GM12878 (cell line): ENCODE results near the gene GOT2. TPM values are rescaled to one million over a fixed set of nuclear protein-coding genes. Genes with fewer than 3 reads are reported as not detected.
"Not testable (repeated sequence)": the region's sequence is repeated elsewhere in the genome, so short reads cannot be mapped to it uniquely, and the experiment has no call there.

Source experiments
- ATAC-seq: fragments of 200-7000 bp; cut with Tn5 transposase; 3 replicates; pipeline ENCODE4 v1.9.1; 2020; ENCODE audit warnings: mild to moderate bottlenecking, moderate library complexity
- BruUV-seq: library from RNA; stranded (reverse); fragments of 400-500 nt; replicated peaks from 2 replicates; lab custom pipeline; 2021; lab: Mats Ljungman, UMichigan
- CTCF ChIA-PET: fragments of 300-600 bp; sonication (Branson Sonifier 250); formaldehyde crosslinking; extraction: SDS; loops from one replicate; lab custom pipeline; 2021; ENCODE audit warnings: inconsistent platforms; lab: Yijun Ruan, JAX
- POLR2A ChIA-PET: fragments of 350-600 bp; formaldehyde crosslinking; extraction: SDS; loops from one replicate; lab custom pipeline; 2021; ENCODE audit warnings: inconsistent platforms; lab: Charles Lee
- RAD21 ChIA-PET: fragments of 300-600 bp; sonication (Branson Sonifier 250); formaldehyde crosslinking; loops from one replicate; lab custom pipeline; 2023; ENCODE audit warnings: antibody characterized with exemption; ENCODE audit not compliant: unreplicated experiment; lab: Charles Lee
- SMC1A ChIA-PET: fragments of 300-600 bp; sonication (Branson Sonifier 250); formaldehyde crosslinking; loops from one replicate; lab custom pipeline; 2023; ENCODE audit not compliant: unreplicated experiment, uncharacterized antibody; lab: Charles Lee
- DNase-seq: peaks from one replicate; pipeline ENCODE4 v3.0.0-alpha.2; 2011; ENCODE audit warnings: low read depth, low spot score
- FAIRE-seq: peaks from 3 replicates; lab custom pipeline; 2011; peaks lifted over from hg19 to GRCh38; lab: Jason Lieb, UNC
- H2AFZ ChIP-seq: 2 replicates; pipeline ENCODE4 v1.6.0; 2011; ENCODE audit warnings: low read depth, low read length, control low read depth; ENCODE audit not compliant: control insufficient read depth
- H3K27ac ChIP-seq: 2 replicates; pipeline ENCODE4 v1.5.1; 2011; ENCODE audit warnings: control low read depth; ENCODE audit not compliant: control insufficient read depth, insufficient read depth
- H3K27me3 ChIP-seq, 2 experiments: replicated peaks in 1 of 2; 2 replicates each; pipeline versions ENCODE4 v1.6.0 to v1.6.1; 2011; ENCODE audit warnings: low read length in 1 of 2; ENCODE audit not compliant: control insufficient read depth in 2 of 2, insufficient read depth in 2 of 2
- H3K36me3 ChIP-seq, 2 experiments: 2 replicates each; pipeline ENCODE4 v1.5.1; 2011; ENCODE audit warnings: low read length in 1 of 2; ENCODE audit not compliant: control insufficient read depth in 2 of 2, insufficient read depth in 2 of 2
- H3K4me1 ChIP-seq: 2 replicates; pipeline ENCODE4 v1.6.1; 2011; ENCODE audit warnings: mild to moderate bottlenecking, low read length, moderate library complexity, mixed read lengths; ENCODE audit not compliant: control insufficient read depth, insufficient read depth
- H3K4me2 ChIP-seq: 2 replicates; pipeline ENCODE4 v1.6.0; 2011; ENCODE audit warnings: control low read depth; ENCODE audit not compliant: control insufficient read depth, insufficient read depth
- H3K4me3 ChIP-seq: fragments of 200-600 bp; sonication (generic); 2 replicates; pipeline ENCODE4 v1.5.1; 2016
- H3K79me2 ChIP-seq: 2 replicates; pipeline ENCODE4 v1.6.0; 2011; ENCODE audit warnings: low read length; ENCODE audit not compliant: control insufficient read depth, insufficient read depth
- H3K9ac ChIP-seq: 2 replicates; pipeline ENCODE4 v1.8.0; 2011; ENCODE audit warnings: low read length, control low read depth, mixed read lengths; ENCODE audit not compliant: control insufficient read depth, insufficient read depth
- H3K9me3 ChIP-seq: replicated peaks from 3 replicates; pipeline ENCODE4 v1.5.1; 2011; ENCODE audit warnings: mild to moderate bottlenecking, low read length; ENCODE audit not compliant: control insufficient read depth, insufficient read depth
- H4K20me1 ChIP-seq: 2 replicates; pipeline ENCODE4 v1.6.0; 2011; ENCODE audit not compliant: control insufficient read depth, insufficient read depth
- BMI1 ChIP-seq: fragments of 450-650 bp; IDR thresholded peaks from 2 replicates; pipeline ENCODE4 v1.6.1; 2016; ENCODE audit warnings: mild to moderate bottlenecking, moderate library complexity, borderline replicate concordance
- EED ChIP-seq: sonication (generic); IDR thresholded peaks from 2 replicates; pipeline ENCODE4 v1.6.1; 2016; ENCODE audit warnings: antibody characterized with exemption, low read depth
- ESRRA ChIP-seq: IDR thresholded peaks from 2 replicates; pipeline ENCODE4 v1.6.1; 2012; ENCODE audit warnings: mild to moderate bottlenecking, low read length, improper control_type of control experiment
- ETV6 ChIP-seq, 2 experiments: fragments of 450-650 bp in 1 of 2; IDR thresholded peaks in 1 of 2; conservative IDR thresholded peaks in 1 of 2; 2 replicates each; pipeline ENCODE4 v1.6.1; 2014; ENCODE audit warnings: antibody characterized with exemption in 1 of 2, borderline replicate concordance in 1 of 2, low read depth in 1 of 2, mild to moderate bottlenecking in 1 of 2, moderate library complexity in 1 of 2
- EZH2 ChIP-seq: IDR thresholded peaks from 2 replicates; pipeline ENCODE4 v1.6.1; 2012; ENCODE audit warnings: low read depth, mild to moderate bottlenecking, control low read depth, inconsistent platforms, low read length, borderline replicate concordance; ENCODE audit not compliant: control insufficient read depth
- FOXM1 ChIP-seq: IDR thresholded peaks from 2 replicates; pipeline ENCODE4 v1.6.1; 2012; ENCODE audit warnings: low read depth, mild to moderate bottlenecking, inconsistent platforms, low read length, moderate library complexity
- KLF5 ChIP-seq: fragments of 450-650 bp; IDR thresholded peaks from 2 replicates; pipeline ENCODE4 v1.6.1; 2014; ENCODE audit warnings: mild to moderate bottlenecking; ENCODE audit not compliant: partially characterized antibody
- MLLT1 ChIP-seq: fragments of 450-650 bp; IDR thresholded peaks from 2 replicates; pipeline ENCODE4 v1.6.1; 2016; ENCODE audit warnings: mild to moderate bottlenecking
- MTA3 ChIP-seq: IDR thresholded peaks from 2 replicates; pipeline ENCODE4 v1.6.1; 2012; ENCODE audit warnings: low read length, inconsistent platforms, borderline replicate concordance
- SIN3A ChIP-seq: IDR thresholded peaks from 2 replicates; pipeline ENCODE4 v1.6.1; 2012; ENCODE audit warnings: low read depth, low read length, improper control_type of control experiment
- SUPT20H ChIP-seq: IDR thresholded peaks from 2 replicates; pipeline ENCODE4 v1.6.1; 2011; ENCODE audit warnings: low read depth, mild to moderate bottlenecking, low read length, moderate library complexity, borderline replicate concordance; ENCODE audit not compliant: control insufficient read depth
- SUZ12 ChIP-seq: fragments of 200-600 bp; sonication (generic); IDR thresholded peaks from one replicate; pipeline ENCODE4 v1.6.1; 2018; ENCODE audit warnings: antibody characterized with exemption, mild to moderate bottlenecking; ENCODE audit not compliant: unreplicated experiment
- YY1 ChIP-seq: IDR thresholded peaks from 2 replicates; pipeline ENCODE4 v1.6.1; 2011; ENCODE audit warnings: low read depth, mild to moderate bottlenecking, low read length
- ZNF622 ChIP-seq: fragments of 450-650 bp; IDR thresholded peaks from 2 replicates; pipeline ENCODE4 v1.6.1; 2017; ENCODE audit warnings: mild to moderate bottlenecking, inconsistent platforms
- WGBS: methylation state at CpG from one replicate; pipeline ENCODE4 v1.1.6; 2016; ENCODE audit warnings: low lambda C conversion rate; ENCODE audit not compliant: insufficient replicate concordance, insufficient coverage; ENCODE audit errors: missing lambda C conversion rate; 5-methylcytosine and 5-hydroxymethylcytosine counted together
- in situ Hi-C: fragments of 300-500 bp; cut with MboI; formaldehyde crosslinking; loops from 9 replicates; pipeline ENCODE4 v1.14.3; 2018; ENCODE audit warnings: mixed read lengths
- intact Hi-C: fragments of 100-400 bp; cut with micrococcal nuclease; formaldehyde crosslinking; loops from one replicate; pipeline ENCODE4 v1.14.2; 2022; ENCODE audit not compliant: unreplicated experiment
- polyA plus RNA-seq, 11 experiments: library from polyadenylated mRNA; depleted of rRNA in 4 of 11; unstranded in 6 of 11; stranded (reverse) in 5 of 11; fragments of >200 nt; fragmentation: Nextera tagmentation in 4 of 11; fragmentation: Illumina TruSeq in 1 of 11; extraction: Ambion mirVana in 4 of 11; extraction: Trizol in 1 of 11; gene quantifications; 1 replicate in 1 of 11; 2 replicates in 10 of 11; pipeline versions ENCODE4 v1.2.1 to v1.2.3, GENCODE V29; 2011 to 2016; ENCODE audit warnings: inconsistent platforms in 2 of 11, missing spikeins in 2 of 11, low read depth in 1 of 11
- total RNA-seq, 4 experiments: library from RNA; depleted of rRNA in 3 of 4; stranded (reverse); fragments of >200 nt in 3 of 4; fragmentation: Illumina TruSeq in 1 of 4; extraction: Trizol in 1 of 4; gene quantifications; 2 replicates each; pipeline versions ENCODE4 v1.2.1 to v1.2.3, GENCODE V29; 2013 to 2021
- TF ChIP-seq, protein P1 (sequence below): fragments of 450-650 bp; IDR thresholded peaks from 2 replicates; pipeline ENCODE4 v1.6.1; 2018; ENCODE audit warnings: borderline replicate concordance, mild to moderate bottlenecking; ENCODE audit not compliant: partially characterized antibody

GOT2 gene
- total and polyA plus RNA-seq, 10 of the 15 experiments (the other 5 are each of a cell fraction or from before 2014, with no cell fraction given): 41.7 to 235 (median 83.7) TPM

- no peak for TF ChIP-seq ZNF622
- peak; percentile 62; the same call in 1 of the 2 replicates for TF ChIP-seq SIN3A
- TF ChIP-seq, protein P1, sequence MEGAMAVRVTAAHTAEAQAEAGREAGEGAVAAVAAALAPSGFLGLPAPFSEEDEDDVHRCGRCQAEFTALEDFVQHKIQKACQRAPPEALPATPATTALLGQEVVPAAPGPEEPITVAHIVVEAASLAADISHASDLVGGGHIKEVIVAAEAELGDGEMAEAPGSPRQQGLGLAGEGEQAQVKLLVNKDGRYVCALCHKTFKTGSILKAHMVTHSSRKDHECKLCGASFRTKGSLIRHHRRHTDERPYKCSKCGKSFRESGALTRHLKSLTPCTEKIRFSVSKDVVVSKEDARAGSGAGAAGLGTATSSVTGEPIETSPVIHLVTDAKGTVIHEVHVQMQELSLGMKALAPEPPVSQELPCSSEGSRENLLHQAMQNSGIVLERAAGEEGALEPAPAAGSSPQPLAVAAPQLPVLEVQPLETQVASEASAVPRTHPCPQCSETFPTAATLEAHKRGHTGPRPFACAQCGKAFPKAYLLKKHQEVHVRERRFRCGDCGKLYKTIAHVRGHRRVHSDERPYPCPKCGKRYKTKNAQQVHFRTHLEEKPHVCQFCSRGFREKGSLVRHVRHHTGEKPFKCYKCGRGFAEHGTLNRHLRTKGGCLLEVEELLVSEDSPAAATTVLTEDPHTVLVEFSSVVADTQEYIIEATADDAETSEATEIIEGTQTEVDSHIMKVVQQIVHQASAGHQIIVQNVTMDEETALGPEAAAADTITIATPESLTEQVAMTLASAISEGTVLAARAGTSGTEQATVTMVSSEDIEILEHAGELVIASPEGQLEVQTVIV: no peak
- no peak for TF ChIP-seq MLLT1
- TF ChIP-seq BMI1: no peak
- no peak for TF ChIP-seq SUPT20H
- 0 out of 2 replicates have a peak, but pooled peaks have one; percentile 29 for TF ChIP-seq EED
- no peak for TF ChIP-seq EZH2
- no peak for TF ChIP-seq ETV6 (conservative IDR thresholded peaks at IDR 0.05 in 1 of 2, IDR thresholded peaks at IDR 0.05 in 1 of 2; ENCODE audit: borderline replicate concordance in 1 of 2, low read depth in 1 of 2)
- TF ChIP-seq SUZ12: no peak
- no peak for TF ChIP-seq ESRRA
- no peak for TF ChIP-seq FOXM1
- peak; percentile 75 for TF ChIP-seq YY1
- no peak for TF ChIP-seq MTA3
- peak; percentile 24 for TF ChIP-seq KLF5
Measured at GRCh38 chr16:58733671-58734458, at the start of gene GOT2 (continued).

DNA sequence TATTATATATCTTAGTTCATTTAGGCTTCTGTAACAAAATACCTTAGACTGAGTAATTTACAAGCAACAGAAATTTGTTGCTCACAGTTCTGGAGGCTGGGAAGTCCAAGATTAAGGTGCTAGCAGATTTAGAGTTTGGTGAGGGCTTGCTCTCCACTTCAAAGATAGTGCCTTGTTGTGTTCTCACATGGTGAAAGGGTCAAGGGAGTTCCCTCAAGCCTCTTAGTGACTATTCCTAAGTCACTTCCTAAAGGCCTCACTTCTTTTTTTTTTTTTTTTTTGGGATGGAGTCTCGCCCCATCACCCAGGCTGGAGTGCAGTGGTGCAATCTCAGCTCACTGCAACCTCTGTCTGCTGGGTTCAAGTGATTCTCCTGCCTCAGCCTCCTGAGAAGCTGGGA, 45.2 kb upstream of the GOT2 start:
- DNase-seq, intact Hi-C loops, H2AFZ ChIP-seq, POLR2A ChIA-PET, CTCF ChIA-PET, H3K4me1 ChIP-seq, H3K9ac ChIP-seq, in situ Hi-C loops, FAIRE-seq, H3K4me2 ChIP-seq, H3K79me2 ChIP-seq, H3K27ac ChIP-seq, H3K36me3 ChIP-seq, SMC1A ChIA-PET, H3K9me3 ChIP-seq, H3K4me3 ChIP-seq, H3K27me3 ChIP-seq, BruUV-seq, H4K20me1 ChIP-seq, RAD21 ChIA-PET, ATAC-seq: not testable (repeated sequence)
- no CpG with 5 or more reads among the region's 1 CpG for WGBS
